GM20000 (cell line): ENCODE results near the gene NDOR1.

Experiments
- DNase-seq: peaks from one replicate; pipeline ENCODE4 v3.0.0; 2012; ENCODE audit warnings: low spot score
- TF ChIP-seq, protein P1 (sequence below): IDR thresholded peaks from 2 replicates; pipeline ENCODE4 v1.5.1; 2012; ENCODE audit warnings: mild to moderate bottlenecking, control low read depth; ENCODE audit errors: extremely low read depth, missing control alignments

Gene NDOR1

DNA sequence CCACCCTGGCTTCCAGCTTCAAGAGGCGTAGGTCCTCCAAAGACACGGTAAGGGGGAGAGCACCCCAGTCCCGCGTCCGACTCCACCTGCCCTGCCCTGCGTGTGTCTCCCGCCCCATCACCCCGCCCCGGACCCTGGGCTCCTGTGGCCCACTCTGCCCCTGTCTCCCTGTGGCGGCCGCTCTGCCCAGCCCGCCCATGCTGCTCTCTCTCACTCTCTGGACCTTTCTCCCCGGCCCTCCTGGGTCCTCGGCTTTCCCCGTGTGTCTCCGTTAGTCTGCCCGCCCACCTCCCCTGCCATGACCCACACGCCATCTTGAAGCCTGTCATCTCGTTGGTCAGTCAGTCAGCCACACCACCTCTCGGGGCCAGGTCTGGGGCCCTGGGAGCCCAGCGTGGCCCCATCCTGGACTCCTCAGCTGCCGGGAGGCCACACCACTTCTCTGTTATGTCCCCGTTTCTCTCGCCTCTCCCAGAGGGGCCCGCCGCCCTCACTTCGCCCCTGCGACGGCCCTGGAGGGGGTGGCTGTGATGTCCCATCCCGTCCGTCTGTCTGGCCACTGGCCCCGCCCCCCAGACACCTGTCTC, 40.2 kb upstream of the NDOR1 start:
- TF ChIP-seq, protein P1, sequence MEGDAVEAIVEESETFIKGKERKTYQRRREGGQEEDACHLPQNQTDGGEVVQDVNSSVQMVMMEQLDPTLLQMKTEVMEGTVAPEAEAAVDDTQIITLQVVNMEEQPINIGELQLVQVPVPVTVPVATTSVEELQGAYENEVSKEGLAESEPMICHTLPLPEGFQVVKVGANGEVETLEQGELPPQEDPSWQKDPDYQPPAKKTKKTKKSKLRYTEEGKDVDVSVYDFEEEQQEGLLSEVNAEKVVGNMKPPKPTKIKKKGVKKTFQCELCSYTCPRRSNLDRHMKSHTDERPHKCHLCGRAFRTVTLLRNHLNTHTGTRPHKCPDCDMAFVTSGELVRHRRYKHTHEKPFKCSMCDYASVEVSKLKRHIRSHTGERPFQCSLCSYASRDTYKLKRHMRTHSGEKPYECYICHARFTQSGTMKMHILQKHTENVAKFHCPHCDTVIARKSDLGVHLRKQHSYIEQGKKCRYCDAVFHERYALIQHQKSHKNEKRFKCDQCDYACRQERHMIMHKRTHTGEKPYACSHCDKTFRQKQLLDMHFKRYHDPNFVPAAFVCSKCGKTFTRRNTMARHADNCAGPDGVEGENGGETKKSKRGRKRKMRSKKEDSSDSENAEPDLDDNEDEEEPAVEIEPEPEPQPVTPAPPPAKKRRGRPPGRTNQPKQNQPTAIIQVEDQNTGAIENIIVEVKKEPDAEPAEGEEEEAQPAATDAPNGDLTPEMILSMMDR: no peak
- DNase-seq: no peak

GRCh38 chr9:137166380-137167229, 38.9 kb upstream of the NDOR1 start:
- peak; percentile 39 for DNase-seq
- TF ChIP-seq, protein P1: no peak

DNA sequence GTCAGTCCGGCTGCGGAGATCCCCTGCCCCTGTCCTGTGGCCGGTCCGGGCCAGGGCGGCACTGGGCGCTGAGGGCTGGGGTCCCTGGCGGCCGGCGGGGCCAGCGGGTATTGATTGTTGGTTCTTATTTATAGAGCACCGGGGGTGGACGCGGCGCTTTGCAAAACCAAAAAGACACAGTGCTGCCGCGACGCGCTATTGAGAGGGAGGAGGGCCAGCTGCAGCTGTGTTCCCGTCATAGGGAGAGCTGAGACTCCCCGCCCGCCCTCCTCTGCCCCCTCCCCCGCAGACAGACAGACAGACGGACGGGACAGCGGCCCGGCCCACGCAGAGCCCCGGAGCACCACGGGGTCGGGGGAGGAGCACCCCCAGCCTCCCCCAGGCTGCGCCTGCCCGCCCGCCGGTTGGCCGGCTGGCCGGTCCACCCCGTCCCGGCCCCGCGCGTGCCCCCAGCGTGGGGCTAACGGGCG, 38.2 kb upstream of the NDOR1 start:
- peak; percentile 48 for DNase-seq
- TF ChIP-seq, protein P1: no peak

- peak; percentile 70 for DNase-seq
- TF ChIP-seq, protein P1: no peak
Observed at GRCh38 chr9:137167747-137168572, 37.5 kb upstream of the NDOR1 start.

- DNase-seq: peak; percentile 52
- TF ChIP-seq, protein P1: no peak
Observed at GRCh38 chr9:137168573-137168903, 37.0 kb upstream of the NDOR1 start.

GRCh38 chr9:137168904-137169856, 36.3 kb upstream of the NDOR1 start:
- TF ChIP-seq, protein P1: no peak
- DNase-seq: peak; percentile 84
